CD4-positive, CD25-positive, alpha-beta regulatory T cell (primary cell): Measurements from ENCODE around the gene SOCS1. TPM values are rescaled to one million over a fixed set of nuclear protein-coding genes. Genes with fewer than 3 reads are reported as not detected.

Experiments used
- ATAC-seq, 2 donors: fragments of 150-1000 bp; cut with Tn5 transposase; one replicate each; pipeline ENCODE4 v1.10.0; 2021; ENCODE audit warnings: low read depth in 2 of 2, moderate number of reproducible peaks in 2 of 2, moderate library complexity in 1 of 2
- DNase-seq, 3 donors: peaks; one replicate each; pipeline versions ENCODE4 v3.0.0 to v3.0.0-alpha.2; 2012 to 2022; ENCODE audit warnings: mixed read lengths in 1 of 3
- H3K27ac ChIP-seq: one replicate; pipeline ENCODE4 v1.7.0; 2013; ENCODE audit warnings: mild to moderate bottlenecking, low read length; ENCODE audit not compliant: insufficient read depth, poor library complexity, severe bottlenecking
- H3K27me3 ChIP-seq: one replicate; pipeline ENCODE4 v1.7.0; 2013; ENCODE audit warnings: low read length; ENCODE audit not compliant: control insufficient read depth, insufficient read depth
- H3K36me3 ChIP-seq: one replicate; pipeline ENCODE4 v1.7.0; 2013; ENCODE audit warnings: mild to moderate bottlenecking, low read length, moderate library complexity; ENCODE audit not compliant: control insufficient read depth, insufficient read depth
- H3K4me1 ChIP-seq: 2 replicates; pipeline ENCODE4 v1.7.0; 2013; ENCODE audit warnings: mild to moderate bottlenecking, low read length; ENCODE audit not compliant: insufficient read depth, control insufficient read depth, poor library complexity, severe bottlenecking
- H3K4me3 ChIP-seq: one replicate; pipeline ENCODE4 v1.7.0; 2013; ENCODE audit warnings: low read depth, mild to moderate bottlenecking, low read length, moderate library complexity
- H3K9me3 ChIP-seq, 2 experiments: 1 replicate in 1 of 2; 2 replicates in 1 of 2; pipeline ENCODE4 v1.7.0; 2013; ENCODE audit warnings: low read length in 2 of 2, mild to moderate bottlenecking in 1 of 2, moderate library complexity in 1 of 2; ENCODE audit not compliant: control insufficient read depth in 2 of 2
- H3K27ac Mint-ChIP-seq, 3 donors: one replicate each; pipeline ENCODE4 v1.8.0; 2020 to 2022; ENCODE audit warnings: mild to moderate bottlenecking in 3 of 3, mixed read lengths in 3 of 3, moderate library complexity in 2 of 3
- H3K27me3 Mint-ChIP-seq: one replicate; pipeline ENCODE4 v1.8.0; 2022; ENCODE audit warnings: mild to moderate bottlenecking, mixed read lengths
- H3K36me3 Mint-ChIP-seq: one replicate; pipeline ENCODE4 v1.8.0; 2020; ENCODE audit warnings: mixed read lengths
- H3K4me1 Mint-ChIP-seq, 4 donors: one replicate each; pipeline ENCODE4 v1.8.0; 2020 to 2022; ENCODE audit warnings: mixed read lengths in 4 of 4, mild to moderate bottlenecking in 1 of 4
- H3K4me3 Mint-ChIP-seq, 4 donors: one replicate each; pipeline ENCODE4 v1.8.0; 2020 to 2022; ENCODE audit warnings: mild to moderate bottlenecking in 4 of 4, mixed read lengths in 4 of 4, moderate library complexity in 3 of 4
- H3K9me3 Mint-ChIP-seq, 7 donors: one replicate each; pipeline ENCODE4 v1.8.0; 2020 to 2022; ENCODE audit warnings: mixed read lengths in 7 of 7, mild to moderate bottlenecking in 3 of 7, moderate library complexity in 2 of 7
- polyA plus RNA-seq, 4 donors: library from polyadenylated mRNA; unstranded; fragments of 300-500 nt; fragmentation: Illumina TruSeq; gene quantifications; one replicate each; pipeline ENCODE4 v1.2.3, GENCODE V29; 2021
- total RNA-seq: library from RNA; stranded (reverse); gene quantifications from one replicate; pipeline ENCODE4 v1.2.3, GENCODE V29; 2022

The SOCS1 gene
- total and polyA plus RNA-seq, 5 donors from 2014 or later: 8.6 to 91.5 (median 10.5) TPM

GRCh38 chr16:11241480-11242204, 14.4 kb downstream of the SOCS1 start:
- Histone ChIP-seq H3K9me3 (no peaks in the 10 kb centered on the region), H3K27ac (no peak overlapping the region), H3K4me3 (no peak overlapping the region), H3K27me3 (no peaks in the 10 kb centered on the region), H3K36me3 (no peaks in the 10 kb centered on the region), H3K4me1 (peaks cover 10% of the 10 kb centered on the region)
- DNase-seq (no peak), ATAC-seq (no peak)
- no peaks in the 10 kb centered on the region for H3K27me3 Mint-ChIP-seq
- H3K36me3 Mint-ChIP-seq: no peaks in the 10 kb centered on the region
- no peak overlapping the region for H3K27ac Mint-ChIP-seq
- no peak overlapping the region for H3K4me3 Mint-ChIP-seq
- peaks cover 0 to 22% (median 12%) of the 10 kb centered on the region in 4 donors for H3K4me1 Mint-ChIP-seq
- no peaks in the 10 kb centered on the region for H3K9me3 Mint-ChIP-seq

- Histone ChIP-seq H3K27ac (no peak overlapping the region), H3K9me3 (no peaks in the 10 kb centered on the region), H3K27me3 (no peaks in the 10 kb centered on the region), H3K4me1 (peaks cover 6% of the 10 kb centered on the region), H3K36me3 (no peaks in the 10 kb centered on the region), H3K4me3 (no peak overlapping the region)
- no peaks in the 10 kb centered on the region for H3K27me3 Mint-ChIP-seq
- H3K27ac Mint-ChIP-seq: peak overlapping the region; percentile 54 to 83 (median 76)
- ATAC-seq: peak; percentile 15 to 20
- peak overlapping the region in 2 of 4 donors; percentile 33 to 69 for H3K4me3 Mint-ChIP-seq
- H3K36me3 Mint-ChIP-seq: no peaks in the 10 kb centered on the region
- H3K9me3 Mint-ChIP-seq: no peaks in the 10 kb centered on the region
- peak in 1 of 3 donors; percentile 62 for DNase-seq
- peaks cover 0 to 22% (median 12%) of the 10 kb centered on the region in 4 donors for H3K4me1 Mint-ChIP-seq
Measured at GRCh38 chr16:11240636-11241473, 15.1 kb downstream of the SOCS1 start.

- H3K9me3 Mint-ChIP-seq: no peaks in the 10 kb centered on the region
Measured at GRCh38 chr16:11239644-11240632, 16.1 kb downstream of the SOCS1 start.

GRCh38 chr16:11238272-11239202, 17.5 kb downstream of the SOCS1 start:
- H3K27me3 ChIP-seq: no peaks in the 10 kb centered on the region
- no peaks in the 10 kb centered on the region for H3K27me3 Mint-ChIP-seq
- no peaks in the 10 kb centered on the region for H3K9me3 ChIP-seq
- H3K4me1 ChIP-seq: peaks cover 21% of the 10 kb centered on the region
- DNase-seq (no peak), ATAC-seq (no peak)
- H3K36me3 Mint-ChIP-seq: no peaks in the 10 kb centered on the region
- no peaks in the 10 kb centered on the region for H3K9me3 Mint-ChIP-seq
- H3K4me1 Mint-ChIP-seq: peaks cover 0 to 29% (median 20%) of the 10 kb centered on the region in 4 donors
- H3K27ac Mint-ChIP-seq: no peak overlapping the region
- no peak overlapping the region for H3K27ac ChIP-seq
- H3K4me3 Mint-ChIP-seq: no peak overlapping the region
- H3K36me3 ChIP-seq: no peaks in the 10 kb centered on the region
- H3K4me3 ChIP-seq: no peak overlapping the region

More at GRCh38 chr16:11239644-11240632, 16.1 kb downstream of the SOCS1 start:
- Histone ChIP-seq H3K36me3 (no peaks in the 10 kb centered on the region), H3K4me1 (peaks cover 7% of the 10 kb centered on the region), H3K27ac (no peak overlapping the region), H3K4me3 (no peak overlapping the region), H3K27me3 (no peaks in the 10 kb centered on the region), H3K9me3 (no peaks in the 10 kb centered on the region)
- H3K4me1 Mint-ChIP-seq: peaks cover 0 to 16% (median 10%) of the 10 kb centered on the region in 4 donors
- no peak for DNase-seq
- no peak for ATAC-seq
- peak overlapping the region; percentile 54 to 83 (median 76) for H3K27ac Mint-ChIP-seq
- H3K4me3 Mint-ChIP-seq: peak overlapping the region in 2 of 4 donors; percentile 33 to 38
- no peaks in the 10 kb centered on the region for H3K27me3 Mint-ChIP-seq
- no peaks in the 10 kb centered on the region for H3K36me3 Mint-ChIP-seq

- ATAC-seq (no peak), DNase-seq (no peak)
- Mint-ChIP-seq H3K9me3 (no peaks in the 10 kb centered on the region), H3K27me3 (peaks cover 5% of the 10 kb centered on the region), H3K27ac (peak overlapping the region in 1 of 3 donors; percentile 14), H3K36me3 (no peaks in the 10 kb centered on the region), H3K4me1 (peaks cover 0 to 46% (median 31%) of the 10 kb centered on the region in 4 donors), H3K4me3 (no peak overlapping the region)
- Histone ChIP-seq H3K4me1 (peaks cover 36% of the 10 kb centered on the region), H3K4me3 (no peak overlapping the region), H3K27me3 (no peaks in the 10 kb centered on the region), H3K27ac (no peak overlapping the region), H3K36me3 (no peaks in the 10 kb centered on the region), H3K9me3 (no peaks in the 10 kb centered on the region)
Measured at GRCh38 chr16:11236461-11237254, 19.3 kb downstream of the SOCS1 start.

- Mint-ChIP-seq H3K9me3 (no peaks in the 10 kb centered on the region), H3K4me1 (peaks cover 5 to 53% (median 36%) of the 10 kb centered on the region in 4 donors), H3K36me3 (no peaks in the 10 kb centered on the region), H3K27me3 (peaks cover 5% of the 10 kb centered on the region), H3K27ac (peak overlapping the region; percentile 43 to 75 (median 58)), H3K4me3 (peak overlapping the region in 1 of 4 donors; percentile 26)
- ATAC-seq: no peak
- Histone ChIP-seq H3K4me1 (peaks cover 32% of the 10 kb centered on the region), H3K27ac (no peak overlapping the region), H3K27me3 (no peaks in the 10 kb centered on the region), H3K36me3 (no peaks in the 10 kb centered on the region), H3K9me3 (no peaks in the 10 kb centered on the region), H3K4me3 (no peak overlapping the region)
- no peak for DNase-seq
Measured at GRCh38 chr16:11235703-11235991, 20.4 kb downstream of the SOCS1 start.
